ENCODE results near the gene GPR35.
"Not testable (repeated sequence)": the region's sequence is repeated elsewhere in the genome, so short reads cannot be mapped to it uniquely, and the experiment has no call there.

Gene GPR35

GRCh38 chr2:240672701-240673190, 47.5 kb downstream of the GPR35 start:
- Histone ChIP-seq H3K9me2 (ENCODE audit: low read depth, low read length) (no peaks in the 10 kb centered on the region), H3K9me3 (ENCODE audit: low read length) (no peaks in the 10 kb centered on the region), H3K36me3 (ENCODE audit: insufficient read depth, low read length) (no peaks in the 10 kb centered on the region), H3K27me3 (ENCODE audit: insufficient read depth, low read length) (peaks cover 3% of the 10 kb centered on the region; the same call in 1 of the 2 replicates), H3K4me2 (ENCODE audit: low read length) (no peak overlapping the region), H3K4me1 (ENCODE audit: insufficient read depth, low read length, severe bottlenecking) (no peaks in the 10 kb centered on the region), H2AFZ (ENCODE audit: low read length) (no peak overlapping the region), H3K9ac (ENCODE audit: low read length) (no peak overlapping the region), H3K4me3 (ENCODE audit: low read depth, low read length, poor library complexity, severe bottlenecking) (no peak overlapping the region), H4K20me1 (ENCODE audit: insufficient read depth, low read length) (no peaks in the 10 kb centered on the region), H3K79me2 (ENCODE audit: insufficient read depth, low read length) (no peaks in the 10 kb centered on the region), H3K27ac (ENCODE audit: low read depth, low read length, poor library complexity, severe bottlenecking) (no peak overlapping the region), H3F3A (ENCODE audit: insufficient read depth, low read length) (no peaks in the 10 kb centered on the region)
- no peak for TF ChIP-seq EZH2 (IDR thresholded peaks at IDR 0.05; ENCODE audit: borderline replicate concordance, low read length)
- TF ChIP-seq CTCF (IDR thresholded peaks at IDR 0.05; ENCODE audit: low read length): no peak

- not testable (repeated sequence) for H2AFZ ChIP-seq (ENCODE audit: low read length); H3K27ac ChIP-seq (ENCODE audit: low read depth, low read length, poor library complexity, severe bottlenecking); H3K4me2 ChIP-seq (ENCODE audit: low read length); H4K20me1 ChIP-seq (ENCODE audit: insufficient read depth, low read length); H3K79me2 ChIP-seq (ENCODE audit: insufficient read depth, low read length); H3K4me3 ChIP-seq (ENCODE audit: low read depth, low read length, poor library complexity, severe bottlenecking); H3K9me3 ChIP-seq (ENCODE audit: low read length); H3K9me2 ChIP-seq (ENCODE audit: low read depth, low read length); H3K36me3 ChIP-seq (ENCODE audit: insufficient read depth, low read length); H3K9ac ChIP-seq (ENCODE audit: low read length); H3K27me3 ChIP-seq (ENCODE audit: insufficient read depth, low read length); H3F3A ChIP-seq (ENCODE audit: insufficient read depth, low read length); H3K4me1 ChIP-seq (ENCODE audit: insufficient read depth, low read length, severe bottlenecking)
Observed at GRCh38 chr2:240674461-240675184, 49.3 kb downstream of the GPR35 start.

- H3K4me2 ChIP-seq (ENCODE audit: low read length); H3K27ac ChIP-seq (ENCODE audit: low read depth, low read length, poor library complexity, severe bottlenecking); H2AFZ ChIP-seq (ENCODE audit: low read length); H3K79me2 ChIP-seq (ENCODE audit: insufficient read depth, low read length); H3K36me3 ChIP-seq (ENCODE audit: insufficient read depth, low read length); H3K4me1 ChIP-seq (ENCODE audit: insufficient read depth, low read length, severe bottlenecking); H4K20me1 ChIP-seq (ENCODE audit: insufficient read depth, low read length); H3K27me3 ChIP-seq (ENCODE audit: insufficient read depth, low read length); H3K9me2 ChIP-seq (ENCODE audit: low read depth, low read length); H3K9me3 ChIP-seq (ENCODE audit: low read length); H3K9ac ChIP-seq (ENCODE audit: low read length); H3K4me3 ChIP-seq (ENCODE audit: low read depth, low read length, poor library complexity, severe bottlenecking); H3F3A ChIP-seq (ENCODE audit: insufficient read depth, low read length): not testable (repeated sequence)
Observed at GRCh38 chr2:240675345-240675744, 50.1 kb downstream of the GPR35 start.

- H3K4me2 ChIP-seq (ENCODE audit: low read length); H4K20me1 ChIP-seq (ENCODE audit: insufficient read depth, low read length); H3K9me3 ChIP-seq (ENCODE audit: low read length); H3K4me1 ChIP-seq (ENCODE audit: insufficient read depth, low read length, severe bottlenecking); H3F3A ChIP-seq (ENCODE audit: insufficient read depth, low read length); H3K4me3 ChIP-seq (ENCODE audit: low read depth, low read length, poor library complexity, severe bottlenecking); H3K27ac ChIP-seq (ENCODE audit: low read depth, low read length, poor library complexity, severe bottlenecking); H3K9ac ChIP-seq (ENCODE audit: low read length); H3K79me2 ChIP-seq (ENCODE audit: insufficient read depth, low read length); H3K27me3 ChIP-seq (ENCODE audit: insufficient read depth, low read length); H2AFZ ChIP-seq (ENCODE audit: low read length); H3K36me3 ChIP-seq (ENCODE audit: insufficient read depth, low read length); H3K9me2 ChIP-seq (ENCODE audit: low read depth, low read length): not testable (repeated sequence)
Observed at GRCh38 chr2:240678043-240678442, 52.8 kb downstream of the GPR35 start.

GRCh38 chr2:240678909-240679308, 53.6 kb downstream of the GPR35 start:
- H3K9me3 ChIP-seq (ENCODE audit: low read length); H4K20me1 ChIP-seq (ENCODE audit: insufficient read depth, low read length); H3K9me2 ChIP-seq (ENCODE audit: low read depth, low read length); H3K36me3 ChIP-seq (ENCODE audit: insufficient read depth, low read length); H3K9ac ChIP-seq (ENCODE audit: low read length); H3K4me1 ChIP-seq (ENCODE audit: insufficient read depth, low read length, severe bottlenecking); H3F3A ChIP-seq (ENCODE audit: insufficient read depth, low read length); H3K27me3 ChIP-seq (ENCODE audit: insufficient read depth, low read length); H3K4me3 ChIP-seq (ENCODE audit: low read depth, low read length, poor library complexity, severe bottlenecking); H3K27ac ChIP-seq (ENCODE audit: low read depth, low read length, poor library complexity, severe bottlenecking); H2AFZ ChIP-seq (ENCODE audit: low read length); H3K4me2 ChIP-seq (ENCODE audit: low read length); H3K79me2 ChIP-seq (ENCODE audit: insufficient read depth, low read length): not testable (repeated sequence)

- H3K9me2 ChIP-seq (ENCODE audit: low read depth, low read length); H3K9me3 ChIP-seq (ENCODE audit: low read length); H3K4me1 ChIP-seq (ENCODE audit: insufficient read depth, low read length, severe bottlenecking); H3K27me3 ChIP-seq (ENCODE audit: insufficient read depth, low read length); H2AFZ ChIP-seq (ENCODE audit: low read length); H3K9ac ChIP-seq (ENCODE audit: low read length); H3F3A ChIP-seq (ENCODE audit: insufficient read depth, low read length); H3K36me3 ChIP-seq (ENCODE audit: insufficient read depth, low read length); H4K20me1 ChIP-seq (ENCODE audit: insufficient read depth, low read length); H3K27ac ChIP-seq (ENCODE audit: low read depth, low read length, poor library complexity, severe bottlenecking); H3K4me2 ChIP-seq (ENCODE audit: low read length); H3K4me3 ChIP-seq (ENCODE audit: low read depth, low read length, poor library complexity, severe bottlenecking); H3K79me2 ChIP-seq (ENCODE audit: insufficient read depth, low read length): not testable (repeated sequence)
Observed at GRCh38 chr2:240680185-240680584, 54.9 kb downstream of the GPR35 start.
